HG03097 (cell line): ENCODE data around the gene SLC12A9.
"Not testable (repeated sequence)": the region's sequence is repeated elsewhere in the genome, so short reads cannot be mapped to it uniquely, and the experiment has no call there.

ENCODE experiments used
- ATAC-seq: cut with Tn5 transposase; IDR thresholded peaks from one replicate; pipeline ENCODE4 v1.9.1; 2021; ENCODE audit not compliant: unreplicated experiment, low FRiP score

Gene SLC12A9

DNA sequence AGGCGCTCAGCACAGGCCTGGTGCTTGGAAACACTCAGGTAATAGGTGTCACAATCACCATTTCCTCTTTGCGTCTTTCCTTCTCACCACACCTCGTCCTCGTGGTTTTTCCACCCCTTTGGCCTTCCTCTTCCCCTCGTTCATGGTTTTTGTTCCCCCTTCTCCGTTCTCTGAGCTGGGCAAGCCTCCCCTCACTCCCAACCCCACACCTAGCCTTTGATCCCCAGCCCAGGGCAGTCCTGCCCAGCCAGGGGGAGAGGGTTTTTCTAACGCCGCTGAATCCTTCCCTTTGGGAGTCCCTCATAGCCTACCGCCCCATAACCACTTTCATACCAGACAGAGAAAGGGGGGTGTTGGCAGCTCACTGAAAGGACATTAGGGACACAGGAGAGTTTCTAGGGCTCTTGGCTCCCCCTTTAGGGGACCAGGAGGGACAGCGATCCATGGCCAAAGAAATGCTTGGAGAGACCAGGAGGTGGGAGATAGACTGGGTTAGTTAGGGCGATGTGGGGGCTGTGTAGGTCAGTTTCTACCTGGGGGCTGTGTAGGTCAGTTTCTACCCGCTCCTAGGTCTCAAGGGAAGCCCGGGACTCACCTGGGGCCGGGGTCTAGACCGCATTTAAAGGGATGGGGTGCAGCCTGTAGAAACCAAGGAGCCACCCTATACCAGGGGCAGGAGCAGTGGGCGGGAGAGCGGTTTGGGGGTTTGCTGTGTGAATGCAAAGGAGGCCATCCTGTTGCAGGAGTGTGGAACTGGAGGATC is 26.6 kb upstream of the SLC12A9 start:
- no peak for ATAC-seq

- ATAC-seq, result no peak
Observed at GRCh38 chr7:100826514-100827329, 25.8 kb upstream of the SLC12A9 start.

- no peak for ATAC-seq
Observed at GRCh38 chr7:100827330-100828226, 24.9 kb upstream of the SLC12A9 start, which contains the start of gene EPHB4. TSS of gene EPHB4 (minus strand) at chr7:100827523. CDS start at chr7:100827030, 493 bp downstream.

- no peak for ATAC-seq
Observed at GRCh38 chr7:100829150-100829716, 23.3 kb upstream of the SLC12A9 start.

DNA sequence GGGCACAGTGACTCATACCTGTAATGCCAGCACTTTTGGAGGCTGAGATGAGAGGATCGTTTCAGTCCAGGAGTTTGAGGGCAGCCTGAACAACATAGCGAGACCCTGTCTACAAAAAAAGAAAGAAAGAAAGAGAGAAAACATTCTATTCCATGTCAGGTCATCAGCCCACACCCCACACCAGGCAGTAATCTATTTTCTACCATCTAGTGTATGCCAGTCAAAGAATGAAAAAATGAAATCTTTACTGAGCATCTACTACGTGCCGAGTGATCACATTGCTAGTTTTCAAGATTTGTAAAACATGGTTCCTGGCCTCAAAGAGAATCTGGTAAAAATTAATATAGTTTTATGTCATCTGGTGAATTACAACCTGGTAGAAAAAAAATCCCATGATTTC is 22.1 kb upstream of the SLC12A9 start:
- no peak for ATAC-seq

GRCh38 chr7:100832281-100832633 is 20.3 kb upstream of the SLC12A9 start:
- no peak for ATAC-seq

GRCh38 chr7:100835903-100836811 is 16.4 kb upstream of the SLC12A9 start:
- ATAC-seq, result no peak

DNA sequence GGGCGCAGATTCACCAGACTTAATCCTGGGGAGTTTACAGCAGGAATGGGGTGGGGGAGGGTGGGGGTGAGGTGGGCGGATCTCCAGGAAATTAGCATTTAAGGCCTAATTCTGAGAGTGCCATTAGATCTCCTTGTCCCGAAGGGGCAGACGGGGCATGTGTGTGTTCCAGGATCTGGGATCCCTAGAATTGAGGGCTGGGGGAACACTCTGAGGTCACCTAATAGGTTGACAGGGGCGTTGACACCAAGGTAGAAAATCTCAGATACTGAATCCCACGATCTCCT is 15.8 kb upstream of the SLC12A9 start:
- ATAC-seq, result no peak

DNA sequence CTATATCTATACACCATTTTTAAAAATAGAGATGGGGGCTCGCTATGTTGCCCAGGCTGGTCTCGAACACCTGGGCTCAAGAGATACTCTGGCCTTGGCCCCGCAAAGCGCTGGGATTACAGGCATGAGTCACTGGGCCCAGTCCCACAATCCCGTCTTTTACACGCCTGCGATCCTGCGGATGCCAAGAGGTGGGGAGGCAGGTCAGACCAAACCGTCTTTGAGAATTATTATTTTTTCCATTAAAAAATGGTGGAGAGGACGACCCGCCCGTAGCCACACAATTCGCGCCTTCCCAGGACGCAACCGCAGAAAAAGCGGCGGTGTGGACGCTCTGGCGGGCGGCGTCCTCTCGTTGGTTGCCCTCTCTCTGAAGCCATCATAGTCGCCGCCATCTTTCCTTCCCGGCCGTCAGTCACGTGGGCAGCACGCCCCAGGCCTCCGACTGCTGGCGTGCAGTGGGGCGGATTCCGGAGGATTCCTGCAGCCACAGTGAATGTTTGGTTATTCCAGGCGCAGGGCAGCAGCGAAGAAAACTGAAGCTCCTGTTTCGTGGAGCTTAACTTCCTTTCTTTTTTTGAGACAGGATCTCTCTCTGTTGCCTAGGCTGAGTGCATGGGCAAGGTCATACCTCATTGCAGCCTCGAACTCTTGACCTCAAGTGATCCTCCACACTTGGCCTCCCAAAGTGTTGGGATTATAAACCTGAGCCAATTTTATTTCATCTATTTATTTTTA is 15.2 kb upstream of the SLC12A9 start:
- no peak for ATAC-seq

- no peak for ATAC-seq
Observed at GRCh38 chr7:100839361-100839760, 13.2 kb upstream of the SLC12A9 start.

DNA sequence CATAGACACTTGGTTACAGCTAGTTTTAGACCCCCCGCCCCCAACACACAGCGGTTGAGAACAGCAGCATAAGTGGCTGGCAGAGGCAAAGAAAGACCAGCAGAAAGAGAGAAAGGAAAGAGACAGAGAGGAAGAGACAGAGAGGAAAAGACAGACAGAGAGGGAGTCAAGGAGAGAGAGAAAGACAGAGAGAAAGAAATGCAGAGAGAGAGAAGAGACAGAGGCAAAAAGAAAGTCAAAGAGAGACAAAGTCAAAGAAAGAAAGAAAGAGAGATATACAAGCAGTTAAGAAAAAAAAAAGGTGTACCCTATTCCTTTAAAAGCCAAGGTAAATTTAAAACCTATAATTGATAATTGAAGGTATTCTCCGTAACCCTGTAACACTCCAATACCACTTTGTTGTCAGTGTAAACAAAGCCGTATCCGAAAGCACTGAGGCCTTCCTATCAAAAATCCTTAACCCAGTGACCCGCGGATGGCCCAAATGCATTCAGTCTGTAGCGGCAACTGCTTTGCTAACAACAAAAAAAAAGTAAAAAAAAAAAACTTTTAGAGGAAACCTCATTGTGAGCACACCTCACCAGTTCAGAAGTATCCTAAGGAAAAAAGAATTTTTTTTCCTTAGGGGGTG is 11.9 kb upstream of the SLC12A9 start:
- ATAC-seq, result no peak

GRCh38 chr7:100847360-100847759 is 5.2 kb upstream of the SLC12A9 start:
- ATAC-seq, result no peak

DNA sequence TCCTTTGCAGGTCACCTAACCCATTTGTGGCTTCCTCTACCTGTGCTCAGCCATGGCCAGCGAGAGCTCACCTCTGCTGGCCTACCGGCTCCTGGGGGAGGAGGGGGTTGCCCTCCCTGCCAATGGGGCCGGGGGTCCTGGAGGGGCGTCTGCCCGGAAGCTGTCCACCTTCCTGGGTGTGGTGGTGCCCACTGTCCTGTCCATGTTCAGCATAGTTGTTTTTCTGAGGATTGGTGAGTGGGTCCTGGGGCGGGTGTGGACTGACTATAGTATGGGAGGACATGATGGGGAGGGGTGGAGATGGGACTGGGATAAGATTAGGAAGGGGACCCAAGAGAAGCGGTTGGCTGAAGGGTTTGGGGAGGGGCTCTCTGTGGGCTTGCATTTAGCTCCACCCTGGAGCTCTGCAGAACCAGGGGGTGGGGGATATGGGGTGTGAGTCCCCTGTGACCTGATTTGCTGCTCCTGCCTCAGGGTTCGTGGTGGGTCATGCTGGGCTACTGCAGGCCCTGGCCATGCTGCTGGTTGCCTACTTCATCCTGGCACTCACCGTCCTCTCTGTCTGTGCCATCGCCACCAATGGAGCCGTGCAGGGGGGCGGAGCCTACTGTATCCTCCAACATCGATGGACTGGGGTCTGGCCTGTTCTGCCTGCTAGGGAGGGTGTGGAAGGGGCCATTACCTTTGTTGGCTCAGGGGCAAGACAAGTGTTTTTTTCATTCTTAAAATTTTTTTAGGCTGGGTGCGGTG is 1.8 kb downstream of the SLC12A9 start:
- no peak for ATAC-seq

- not testable (repeated sequence) for ATAC-seq
Observed at GRCh38 chr7:100854899-100855298, 2.4 kb downstream of the SLC12A9 start.

- no peak for ATAC-seq
Observed at GRCh38 chr7:100855515-100855914, 3.0 kb downstream of the SLC12A9 start.

GRCh38 chr7:100856871-100857282 is 4.4 kb downstream of the SLC12A9 start:
- ATAC-seq, result no peak

- ATAC-seq, result no peak
Observed at GRCh38 chr7:100859856-100860255, 7.3 kb downstream of the SLC12A9 start.
